IMR-90 (cell line): Measurements from ENCODE around the gene GPSM1. TPM values are rescaled to one million over a fixed set of nuclear protein-coding genes. Genes with fewer than 3 reads are reported as not detected.

Experiments
- ATAC-seq: fragments of 200-7000 bp; cut with Tn5 transposase; 2 replicates; pipeline ENCODE4 v1.9.1; 2020; ENCODE audit warnings: low read depth, mild to moderate bottlenecking, moderate library complexity
- BruUV-seq: library from RNA; stranded (reverse); fragments of 400-500 nt; replicated peaks from 2 replicates; lab custom pipeline; 2021; lab: Mats Ljungman, UMichigan
- CTCF ChIA-PET: fragments of 300-600 bp; formaldehyde crosslinking; extraction: SDS; loops from one replicate; lab custom pipeline; 2021; ENCODE audit warnings: antibody characterized with exemption; lab: Yijun Ruan, JAX
- POLR2A ChIA-PET: fragments of 300-600 bp; sonication (Branson Sonifier 250); formaldehyde crosslinking; loops from one replicate; lab custom pipeline; 2022; ENCODE audit warnings: antibody characterized with exemption; ENCODE audit not compliant: unreplicated experiment; lab: Charles Lee
- DNase-seq: peaks from one replicate; pipeline ENCODE4 v3.0.0; 2013
- H2AFZ ChIP-seq: replicated peaks from 2 replicates; pipeline ENCODE3; 2013; ENCODE audit warnings: low read length, mild to moderate bottlenecking; ENCODE audit not compliant: poor library complexity
- H2AK5ac ChIP-seq: 2 replicates; pipeline ENCODE4 v1.6.1; 2013; ENCODE audit warnings: low read depth, low read length, inconsistent platforms
- H2AK9ac ChIP-seq: replicated peaks from 2 replicates; pipeline ENCODE3; 2013; ENCODE audit warnings: mild to moderate bottlenecking, low read depth, low read length, moderate library complexity; ENCODE audit not compliant: poor library complexity
- H2BK120ac ChIP-seq: 2 replicates; pipeline ENCODE4 v1.6.1; 2013; ENCODE audit warnings: low read depth, low read length, inconsistent platforms
- H2BK15ac ChIP-seq: 3 replicates; pipeline ENCODE4 v1.6.1; 2013; ENCODE audit warnings: low read depth, low read length, inconsistent platforms
- H2BK20ac ChIP-seq: 2 replicates; pipeline ENCODE4 v1.6.1; 2013; ENCODE audit warnings: low read depth, mild to moderate bottlenecking, inconsistent platforms, low read length, moderate library complexity
- H2BK5ac ChIP-seq: 2 replicates; pipeline ENCODE4 v1.6.1; 2013; ENCODE audit warnings: mild to moderate bottlenecking, low read depth, low read length, inconsistent platforms; ENCODE audit not compliant: poor library complexity, severe bottlenecking
- H3K14ac ChIP-seq: replicated peaks from 2 replicates; pipeline ENCODE4 v1.6.1; 2013; ENCODE audit warnings: low read depth, low read length, inconsistent platforms
- H3K18ac ChIP-seq: 2 replicates; pipeline ENCODE4 v1.6.1; 2013; ENCODE audit warnings: low read depth, low read length, control low read depth
- H3K23ac ChIP-seq: 2 replicates; pipeline ENCODE4 v1.6.1; 2013; ENCODE audit warnings: low read depth, low read length, inconsistent platforms
- H3K27ac ChIP-seq: 2 replicates; pipeline ENCODE4 v1.5.1; 2013; ENCODE audit warnings: mild to moderate bottlenecking, control low read depth, low read length; ENCODE audit not compliant: insufficient read depth
- H3K27me3 ChIP-seq: 2 replicates; pipeline ENCODE4 v1.6.1; 2013; ENCODE audit warnings: low read length; ENCODE audit not compliant: control insufficient read depth, insufficient read depth
- H3K36me3 ChIP-seq: 2 replicates; pipeline ENCODE4 v1.6.1; 2013; ENCODE audit warnings: low read length, mixed read lengths; ENCODE audit not compliant: control insufficient read depth, insufficient read depth
- H3K4ac ChIP-seq: 2 replicates; pipeline ENCODE4 v1.6.1; 2013; ENCODE audit warnings: low read depth, low read length, inconsistent platforms
- H3K4me1 ChIP-seq: 2 replicates; pipeline ENCODE4 v1.6.1; 2013; ENCODE audit warnings: low read length, mixed read lengths; ENCODE audit not compliant: control insufficient read depth, insufficient read depth
- H3K4me2 ChIP-seq: 2 replicates; pipeline ENCODE4 v1.6.1; 2013; ENCODE audit warnings: low read depth, mild to moderate bottlenecking, control low read depth, low read length, moderate library complexity
- H3K4me3 ChIP-seq: 2 replicates; pipeline ENCODE4 v1.5.1; 2013; ENCODE audit warnings: low read depth, mild to moderate bottlenecking, control low read depth, low read length, moderate library complexity; ENCODE audit not compliant: insufficient read depth
- H3K56ac ChIP-seq: 2 replicates; pipeline ENCODE4 v1.6.1; 2013; ENCODE audit warnings: low read length, inconsistent platforms; ENCODE audit not compliant: insufficient read depth; ENCODE audit errors: extremely low read depth
- H3K79me1 ChIP-seq, 2 experiments: 2 replicates each; pipeline ENCODE4 v1.6.1; 2013; ENCODE audit warnings: low read length in 2 of 2, inconsistent platforms in 1 of 2, low read depth in 1 of 2
- H3K9ac ChIP-seq: 2 replicates; pipeline ENCODE4 v1.6.1; 2013; ENCODE audit warnings: low read depth, low read length, control low read depth
- H3K9me1 ChIP-seq: 2 replicates; pipeline ENCODE4 v1.6.1; 2013; ENCODE audit warnings: low read length, inconsistent platforms; ENCODE audit not compliant: insufficient read depth
- H3K9me3 ChIP-seq: 2 replicates; pipeline ENCODE4 v1.6.1; 2013; ENCODE audit warnings: low read length; ENCODE audit not compliant: control insufficient read depth, insufficient read depth
- H4K20me1 ChIP-seq: 2 replicates; pipeline ENCODE4 v1.6.1; 2013; ENCODE audit warnings: low read length, inconsistent platforms; ENCODE audit not compliant: insufficient read depth
- H4K5ac ChIP-seq: 2 replicates; pipeline ENCODE4 v1.6.1; 2013; ENCODE audit warnings: mild to moderate bottlenecking, low read depth, low read length, control low read depth
- H4K8ac ChIP-seq, 2 experiments: 2 replicates each; pipeline ENCODE4 v1.6.1; 2013; ENCODE audit warnings: low read depth in 2 of 2, low read length in 2 of 2, control low read depth in 1 of 2, inconsistent platforms in 1 of 2
- H4K91ac ChIP-seq: 2 replicates; pipeline ENCODE4 v1.6.1; 2013; ENCODE audit warnings: low read depth, low read length, inconsistent platforms; ENCODE audit not compliant: insufficient read depth
- BHLHE40 ChIP-seq: fragments of 150-350 bp; IDR thresholded peaks from 2 replicates; pipeline ENCODE4 v1.6.1; 2016; ENCODE audit warnings: mild to moderate bottlenecking, low read depth, low read length
- CEBPB ChIP-seq: IDR thresholded peaks from 2 replicates; pipeline ENCODE4 v1.6.1; 2012; ENCODE audit warnings: low read depth, low read length, improper control_type of control experiment
- CTCF ChIP-seq: conservative IDR thresholded peaks from 2 replicates; pipeline ENCODE4 v1.5.1; 2012; ENCODE audit warnings: mild to moderate bottlenecking, low read depth, low read length, improper control_type of control experiment
- FOS ChIP-seq: fragments of 150-350 bp; IDR thresholded peaks from 2 replicates; pipeline ENCODE4 v1.6.1; 2016; ENCODE audit warnings: low read depth, low read length
- MAFK ChIP-seq: IDR thresholded peaks from 2 replicates; pipeline ENCODE4 v1.6.1; 2012; ENCODE audit warnings: low read depth, low read length, improper control_type of control experiment
- MAZ ChIP-seq: IDR thresholded peaks from 2 replicates; pipeline ENCODE4 v1.6.1; 2012; ENCODE audit warnings: low read depth, mild to moderate bottlenecking, low read length, improper control_type of control experiment, moderate library complexity, borderline replicate concordance
- MXI1 ChIP-seq: IDR thresholded peaks from 2 replicates; pipeline ENCODE4 v1.6.1; 2012; ENCODE audit warnings: low read depth, mild to moderate bottlenecking, low read length, moderate library complexity, borderline replicate concordance
- NFE2L2 ChIP-seq: fragments of 150-350 bp; IDR thresholded peaks from 2 replicates; pipeline ENCODE4 v1.6.1; 2016; ENCODE audit warnings: low read depth, mild to moderate bottlenecking, low read length
- POLR2A ChIP-seq: IDR thresholded peaks from 2 replicates; pipeline ENCODE4 v1.6.1; 2012; ENCODE audit warnings: mild to moderate bottlenecking, low read depth, low read length
- RAD21 ChIP-seq: IDR thresholded peaks from 2 replicates; pipeline ENCODE4 v1.6.1; 2012; ENCODE audit warnings: low read length, improper control_type of control experiment
- RCOR1 ChIP-seq: IDR thresholded peaks from 2 replicates; pipeline ENCODE4 v1.6.1; 2012; ENCODE audit warnings: mild to moderate bottlenecking, low read length, improper control_type of control experiment; ENCODE audit not compliant: insufficient replicate concordance
- SMC3 ChIP-seq: fragments of 150-350 bp; IDR thresholded peaks from 2 replicates; pipeline ENCODE4 v1.6.1; 2016; ENCODE audit warnings: low read depth, mild to moderate bottlenecking, antibody characterized with exemption, low read length, moderate library complexity
- WGBS, 2 experiments: methylation state at CpG; one replicate each; pipeline versions ENCODE4 v1.1.5 to v1.1.7; 2013; ENCODE audit warnings: missing lambda C conversion rate in 2 of 2; ENCODE audit not compliant: insufficient read length in 1 of 2; ENCODE audit errors: extremely low coverage in 2 of 2; 5-methylcytosine and 5-hydroxymethylcytosine counted together
- dilution Hi-C: fragments of 300-500 bp; cut with HindIII; formaldehyde crosslinking; loops from one replicate; pipeline ENCODE4 v1.14.3; 2018; ENCODE audit warnings: low sequenced_read_pairs; ENCODE audit not compliant: unreplicated experiment
- in situ Hi-C: fragments of 300-500 bp; cut with MboI; formaldehyde crosslinking; loops from 3 replicates; pipeline ENCODE4 v1.14.3; 2019; ENCODE audit warnings: low sequenced_read_pairs, inconsistent platforms, mixed read lengths
- intact Hi-C: fragments of 100-400 bp; cut with micrococcal nuclease; formaldehyde crosslinking; loops from 2 replicates; pipeline ENCODE4 v1.10.0; 2022
- polyA plus RNA-seq, 3 experiments: library from polyadenylated mRNA; depleted of rRNA; stranded (reverse); fragments of >200 nt; gene quantifications; 2 replicates each; pipeline ENCODE4 v1.2.3, GENCODE V29; 2012; ENCODE audit warnings: low replicate concordance in 1 of 3
- total RNA-seq: library from RNA; depleted of rRNA; stranded (reverse); fragments of >200 nt; gene quantifications from 2 replicates; pipeline ENCODE4 v1.2.3, GENCODE V29; 2012
- TF ChIP-seq, protein P1 (sequence below): fragments of 150-350 bp; IDR thresholded peaks from 2 replicates; pipeline ENCODE4 v1.6.1; 2016; ENCODE audit warnings: low read depth, mild to moderate bottlenecking, low read length, moderate library complexity, borderline replicate concordance

GPSM1 gene
- total and polyA plus RNA-seq, 2 of the 4 experiments (the other 2 are of a cell fraction) = 28.7 to 71.2 TPM

DNA sequence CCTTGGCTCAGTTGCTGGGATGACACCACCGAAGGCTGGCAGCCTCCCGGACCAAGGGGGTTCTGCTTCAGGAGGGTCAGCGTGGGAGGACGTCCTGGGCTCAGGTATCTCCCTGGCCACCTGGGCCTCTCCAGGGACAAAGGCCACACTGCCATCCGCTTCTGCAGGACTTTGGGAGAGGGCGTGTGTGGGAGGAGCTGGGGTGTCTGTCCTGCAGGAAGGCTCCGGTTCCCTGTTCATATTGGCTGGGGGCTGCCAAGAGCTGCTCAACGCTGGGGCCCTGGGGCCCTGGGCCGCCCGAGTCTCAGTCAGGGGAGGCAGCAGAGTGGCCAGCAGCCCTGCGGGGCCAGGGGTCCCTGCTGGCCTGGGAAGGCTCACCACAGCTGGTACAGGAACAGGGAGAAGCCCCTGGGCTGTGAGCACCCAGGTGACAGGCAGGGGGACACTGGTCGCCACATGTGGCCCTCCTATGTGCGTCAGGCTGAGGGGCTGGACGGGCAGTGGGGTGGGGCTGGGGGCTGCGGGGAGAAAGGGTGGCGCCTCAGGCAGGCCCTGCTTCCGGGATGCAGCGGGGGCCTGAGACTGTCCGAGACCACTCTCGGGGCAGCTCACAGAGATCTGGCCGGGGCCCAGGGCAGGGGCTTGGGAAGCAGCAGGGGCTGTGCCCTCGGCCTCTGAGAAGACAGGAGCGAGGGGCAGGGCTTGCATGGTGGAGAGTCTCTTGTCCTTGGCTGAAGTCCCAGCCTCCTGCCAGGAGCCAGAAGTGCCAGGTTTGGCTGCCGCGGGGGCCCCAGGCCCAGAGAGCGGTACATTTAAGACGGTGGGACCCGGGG is 51.0 kb downstream of the GPSM1 start:
- Histone ChIP-seq H3K79me1 (no peaks in the 10 kb centered on the region), H3K14ac (no peak overlapping the region), H3K27ac (no peak overlapping the region), H3K4ac (no peak overlapping the region), H3K18ac (no peak overlapping the region), H3K36me3 (peaks cover 40% of the 10 kb centered on the region), H3K4me1 (no peaks in the 10 kb centered on the region; the same call in 1 of the 2 replicates), H4K5ac (no peak overlapping the region), H4K8ac (no peak overlapping the region), H2AFZ (no peak overlapping the region), H3K4me3 (no peak overlapping the region), H2BK15ac (no peak overlapping the region), H3K27me3 (no peaks in the 10 kb centered on the region), H3K9me1 (no peaks in the 10 kb centered on the region), H3K4me2 (no peak overlapping the region), H3K23ac (no peak overlapping the region), H2AK9ac (no peak overlapping the region), H4K91ac (no peak overlapping the region), H3K56ac (no peak overlapping the region), H3K9me3 (no peaks in the 10 kb centered on the region), H2BK5ac (no peak overlapping the region), H4K20me1 (no peaks in the 10 kb centered on the region), H2BK120ac (no peak overlapping the region), H3K9ac (no peak overlapping the region), H2AK5ac (no peak overlapping the region), H2BK20ac (no peak overlapping the region)
- POLR2A ChIA-PET = no interaction called here
- 91% methylated on average over 13 of the region's 28 CpGs; no CpG with 5 or more reads in 1 of the 2 experiments for WGBS, 2 experiments
- no peak for DNase-seq
- in situ Hi-C loops (no loop called here), intact Hi-C loops (no loop called here), dilution Hi-C loops (no loop called here)
- TF ChIP-seq BHLHE40 = no peak
- TF ChIP-seq CEBPB = no peak
- no peak for TF ChIP-seq RAD21
- no peak for TF ChIP-seq MXI1
- TF ChIP-seq POLR2A = no peak
- no peak for TF ChIP-seq MAFK
- TF ChIP-seq, protein P1, sequence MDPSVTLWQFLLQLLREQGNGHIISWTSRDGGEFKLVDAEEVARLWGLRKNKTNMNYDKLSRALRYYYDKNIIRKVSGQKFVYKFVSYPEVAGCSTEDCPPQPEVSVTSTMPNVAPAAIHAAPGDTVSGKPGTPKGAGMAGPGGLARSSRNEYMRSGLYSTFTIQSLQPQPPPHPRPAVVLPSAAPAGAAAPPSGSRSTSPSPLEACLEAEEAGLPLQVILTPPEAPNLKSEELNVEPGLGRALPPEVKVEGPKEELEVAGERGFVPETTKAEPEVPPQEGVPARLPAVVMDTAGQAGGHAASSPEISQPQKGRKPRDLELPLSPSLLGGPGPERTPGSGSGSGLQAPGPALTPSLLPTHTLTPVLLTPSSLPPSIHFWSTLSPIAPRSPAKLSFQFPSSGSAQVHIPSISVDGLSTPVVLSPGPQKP = no peak
- no peak for TF ChIP-seq MAZ
- TF ChIP-seq SMC3 = no peak
- no peak for TF ChIP-seq NFE2L2
- TF ChIP-seq FOS = no peak
- TF ChIP-seq RCOR1 = no peak
- no peak for TF ChIP-seq CTCF
- no TSS peak for BruUV-seq
- ATAC-seq = no peak
- CTCF ChIA-PET = no interaction called here
